Islet of Langerhans (tissue), 1 donor: ENCODE measurements around the gene CFAP100.

Experiments
- FAIRE-seq: peaks from one replicate; lab custom pipeline; 2011; peaks lifted over from hg19 to GRCh38; lab: Jason Lieb, UNC

Gene CFAP100

GRCh38 chr3:126480861-126481260 lies 86.2 kb downstream of the CFAP100 start:
- no peak for FAIRE-seq

- no peak for FAIRE-seq
Measured at GRCh38 chr3:126481808-126482502, 87.2 kb downstream of the CFAP100 start.

- no peak for FAIRE-seq
Measured at GRCh38 chr3:126482503-126483255, 88.0 kb downstream of the CFAP100 start.

GRCh38 chr3:126483321-126483761 lies 88.6 kb downstream of the CFAP100 start:
- no peak for FAIRE-seq

DNA sequence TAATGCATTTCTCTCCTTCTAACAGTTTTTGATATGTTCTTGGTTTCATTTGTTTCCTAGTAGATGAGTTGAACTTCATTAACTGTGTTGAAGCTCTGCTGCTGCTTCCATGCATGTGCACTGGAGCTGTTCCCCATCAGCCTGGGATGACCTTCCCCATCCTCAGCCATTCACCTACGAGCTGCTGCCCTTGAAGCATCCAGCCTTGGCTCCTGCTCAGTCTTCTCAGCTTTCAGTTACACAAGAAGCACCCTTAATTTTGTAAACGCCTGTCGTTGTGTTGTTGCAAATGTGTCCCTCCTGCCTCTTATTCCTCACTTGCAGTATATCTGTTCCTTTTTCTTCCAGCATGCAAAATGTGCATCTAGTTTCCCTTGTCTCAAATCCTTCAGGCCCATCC lies 89.4 kb downstream of the CFAP100 start:
- FAIRE-seq: no peak

- FAIRE-seq: no peak
Measured at GRCh38 chr3:126484662-126485061, 90.0 kb downstream of the CFAP100 start.

DNA sequence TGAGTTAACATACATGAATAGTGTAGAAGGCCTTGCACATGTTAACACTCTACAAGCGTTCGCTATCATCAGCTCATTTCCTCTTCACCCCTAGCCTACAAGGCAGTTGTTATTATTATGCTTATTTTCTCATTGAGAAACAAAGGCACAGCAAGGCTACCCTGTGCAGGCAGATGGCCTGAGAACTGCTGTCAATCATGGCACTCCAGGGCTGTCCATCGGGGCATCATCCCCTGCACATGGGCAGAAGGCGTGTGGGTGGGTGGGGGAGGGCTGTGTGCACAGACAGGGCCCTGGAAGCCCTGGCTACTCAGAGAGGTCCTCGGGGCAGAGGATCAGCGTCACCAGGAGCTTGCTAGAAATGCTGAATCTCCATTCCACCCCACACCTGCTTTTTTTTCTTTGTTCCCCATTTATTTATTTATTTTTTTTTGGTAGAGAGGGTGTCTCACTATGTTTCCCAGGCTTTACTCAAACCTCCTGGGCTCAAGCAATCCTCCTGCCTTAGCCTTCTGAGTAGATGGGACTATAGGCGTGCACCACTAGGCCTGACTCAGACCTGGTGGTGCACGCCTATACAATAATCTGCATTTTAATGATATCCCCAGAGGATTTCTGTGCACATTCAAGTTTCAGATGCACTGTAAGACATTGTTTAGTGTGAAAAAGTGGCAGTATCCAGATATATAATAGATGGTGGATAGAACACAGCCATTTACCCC lies 90.6 kb downstream of the CFAP100 start:
- FAIRE-seq: no peak

GRCh38 chr3:126485956-126486355 lies 91.2 kb downstream of the CFAP100 start:
- no peak for FAIRE-seq
